Adrenal gland (tissue), 12 donors: ENCODE data around the gene CIC. TPM values are rescaled to one million over a fixed set of nuclear protein-coding genes. Genes with fewer than 3 reads are reported as not detected.

Experiments
- DNase-seq, 7 donors: peaks; one replicate each; pipeline ENCODE4 v3.0.0-alpha.2; 2019 to 2020
- H3K27ac ChIP-seq, 5 donors: fragments of 200-600 bp; sonication (generic) in 4 of 5; 1 replicate in 3 of 5; 2 replicates in 2 of 5; pipeline versions ENCODE4 v1.5.1 to v1.8.0; 2016 to 2020; ENCODE audit warnings: mild to moderate bottlenecking in 1 of 5
- H3K27me3 ChIP-seq: fragments of 200-600 bp; 2 replicates; pipeline ENCODE4 v1.8.0; 2021
- H3K36me3 ChIP-seq, 2 donors: fragments of 200-600 bp; replicated peaks in 1 of 2; 1 replicate in 1 of 2; 2 replicates in 1 of 2; pipeline versions ENCODE4 v1.5.1 to v1.8.0; 2018 to 2022
- H3K4me1 ChIP-seq, 2 donors: fragments of 200-600 bp; replicated peaks in 1 of 2; 1 replicate in 1 of 2; 2 replicates in 1 of 2; pipeline versions ENCODE4 v1.5.1 to v1.8.0; 2018 to 2021
- H3K4me3 ChIP-seq, 4 donors: fragments of 200-600 bp; sonication (generic) in 3 of 4; one replicate each; pipeline ENCODE4 v1.5.1; 2016 to 2018
- H3K9me3 ChIP-seq, 3 donors: fragments of 200-600 bp; sonication (generic) in 1 of 3; replicated peaks in 1 of 3; 1 replicate in 2 of 3; 2 replicates in 1 of 3; pipeline versions ENCODE4 v1.5.1 to v1.8.0; 2016 to 2021
- POLR2A ChIP-seq, 2 donors: fragments of 450-650 bp; IDR thresholded peaks; one replicate each; pipeline ENCODE4 v1.6.1; 2017; ENCODE audit warnings: antibody characterized with exemption in 2 of 2, mild to moderate bottlenecking in 2 of 2, moderate library complexity in 1 of 2
- WGBS, 4 donors: extraction: QIAGEN DNeasy Blood & Tissue Kit in 2 of 4; methylation state at CpG; one replicate each; pipeline versions ENCODE4 v1.1.5 to v1.1.7; 2013 to 2017; 5-methylcytosine and 5-hydroxymethylcytosine counted together
- intact Hi-C, 2 donors: fragments of 100-400 bp; cut with DNase I; formaldehyde crosslinking; loops; one replicate each; pipeline versions ENCODE4 v1.14.1 to v1.15.0; 2022 to 2023
- polyA plus RNA-seq, 3 donors: library from polyadenylated mRNA; stranded (reverse); fragments of 200-250 nt in 2 of 3; fragments of 350-450 nt in 1 of 3; fragmentation: Illumina TruSeq in 1 of 3; extraction: RNeasy Lipid Tissue Mini Kit (QIAGEN cat#74804) in 1 of 3; gene quantifications; one replicate each; pipeline ENCODE4 v1.2.3, GENCODE V29; 2013 to 2014
- total RNA-seq, 9 donors: library from RNA; depleted of rRNA in 4 of 9; stranded (reverse); fragments of >200 nt in 4 of 9; fragments of 120-200 nt in 1 of 9; fragmentation: NEBNext Ultra II Directional in 1 of 9; extraction: Animal tissue kit (Norgen Biotek cat#: 25700) in 1 of 9; gene quantifications; one replicate each; pipeline versions ENCODE4 v1.1.0 to v1.2.4, GENCODE V29; 2013 to 2023
- TF ChIP-seq, protein P1 (sequence below), 6 experiments: fragments of 450-650 bp in 4 of 6; fragments of 200-600 bp in 2 of 6; sonication (generic) in 1 of 6; IDR thresholded peaks; 1 replicate in 5 of 6; 2 replicates in 1 of 6; pipeline versions ENCODE4 v1.5.1 to v1.8.0; 2016 to 2021; ENCODE audit warnings: antibody characterized with exemption in 6 of 6, mild to moderate bottlenecking in 2 of 6, moderate library complexity in 1 of 6
- donor health status: healthy with polysubstance abuse.
- donor health status: Bipolar disorder and iron deficiency.
- donor health status: DM: yes; HTN: yes; CAD: no.
- donor health status: DM: no; HTN: no; CAD: no.
- donor health status: DM: no; HTN: no; CAD: no.
- donor health status: DM: yes; HTN: yes; CAD: no.

Gene CIC
- total and polyA plus RNA-seq, 12 donors = 11.9 to 171 (median 71.9) TPM

- WGBS, 4 donors = 1 to 4% (median 2%) methylated on average over 31 to 45 of the region's 45 CpGs
- Histone ChIP-seq H3K36me3 (peaks cover 0 to 14% of the 10 kb centered on the region in 2 donors), H3K27ac (peak overlapping the region; percentile 65 to 93 (median 88)), H3K9me3 (no peaks in the 10 kb centered on the region), H3K4me1 (peaks cover 31 to 55% of the 10 kb centered on the region in 2 donors), H3K27me3 (no peaks in the 10 kb centered on the region), H3K4me3 (peak overlapping the region in 3 of 4 donors; percentile 37 to 78 (median 42))
- peak; percentile 91 to 97 (median 94) for DNase-seq
- TF ChIP-seq POLR2A (IDR thresholded peaks at IDR 0.05) = peak in 1 of 2 donors; percentile 74
- TF ChIP-seq, protein P1, sequence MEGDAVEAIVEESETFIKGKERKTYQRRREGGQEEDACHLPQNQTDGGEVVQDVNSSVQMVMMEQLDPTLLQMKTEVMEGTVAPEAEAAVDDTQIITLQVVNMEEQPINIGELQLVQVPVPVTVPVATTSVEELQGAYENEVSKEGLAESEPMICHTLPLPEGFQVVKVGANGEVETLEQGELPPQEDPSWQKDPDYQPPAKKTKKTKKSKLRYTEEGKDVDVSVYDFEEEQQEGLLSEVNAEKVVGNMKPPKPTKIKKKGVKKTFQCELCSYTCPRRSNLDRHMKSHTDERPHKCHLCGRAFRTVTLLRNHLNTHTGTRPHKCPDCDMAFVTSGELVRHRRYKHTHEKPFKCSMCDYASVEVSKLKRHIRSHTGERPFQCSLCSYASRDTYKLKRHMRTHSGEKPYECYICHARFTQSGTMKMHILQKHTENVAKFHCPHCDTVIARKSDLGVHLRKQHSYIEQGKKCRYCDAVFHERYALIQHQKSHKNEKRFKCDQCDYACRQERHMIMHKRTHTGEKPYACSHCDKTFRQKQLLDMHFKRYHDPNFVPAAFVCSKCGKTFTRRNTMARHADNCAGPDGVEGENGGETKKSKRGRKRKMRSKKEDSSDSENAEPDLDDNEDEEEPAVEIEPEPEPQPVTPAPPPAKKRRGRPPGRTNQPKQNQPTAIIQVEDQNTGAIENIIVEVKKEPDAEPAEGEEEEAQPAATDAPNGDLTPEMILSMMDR (IDR thresholded peaks at IDR 0.05) = peak; percentile 34 to 68 (median 56)
- intact Hi-C loops = loop anchor here (5.0 kb wide), 1 partner anchor 48 kb away; no protein-coding TSS in a partner anchor
Observed at GRCh38 chr19:42244347-42245220, 24.5 kb upstream of the CIC start.

DNA sequence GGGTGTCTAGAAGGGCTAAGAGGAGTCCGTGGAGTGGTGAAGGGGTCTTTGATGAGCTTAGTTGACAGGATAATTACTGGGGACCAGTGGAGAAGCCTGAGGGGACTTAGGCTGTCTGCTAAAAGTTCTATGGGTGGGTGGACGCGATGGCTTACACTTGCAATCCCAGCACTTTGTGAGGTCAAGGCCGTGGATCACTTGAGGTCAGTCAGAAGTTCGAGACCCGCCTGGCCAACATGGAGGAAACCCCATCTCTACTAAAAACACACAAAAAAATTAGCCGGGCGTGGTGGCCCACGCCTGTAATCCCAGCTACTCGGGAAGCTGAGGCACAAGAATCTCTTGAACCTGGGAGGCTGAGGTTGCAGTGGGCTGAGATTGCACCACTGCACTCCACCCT, 23.8 kb upstream of the CIC start:
- peak in 5 of 7 donors; percentile 33 to 76 (median 45) for DNase-seq
- Histone ChIP-seq H3K4me3 (no peak overlapping the region), H3K27me3 (no peaks in the 10 kb centered on the region), H3K27ac (peak overlapping the region in 3 of 5 donors; percentile 16 to 93 (median 88)), H3K36me3 (peaks cover 0 to 20% of the 10 kb centered on the region in 2 donors), H3K9me3 (no peaks in the 10 kb centered on the region), H3K4me1 (peaks cover 37 to 61% of the 10 kb centered on the region in 2 donors)
- intact Hi-C loops = loop anchor here (5.0 kb wide), 1 partner anchor 47 kb away; no protein-coding TSS in a partner anchor
- WGBS, 4 donors = 60 to 73% (median 72%) methylated on average over 10 of the region's 10 CpGs
- TF ChIP-seq POLR2A (IDR thresholded peaks at IDR 0.05) = no peak
- TF ChIP-seq, protein P1 (IDR thresholded peaks at IDR 0.05) = no peak

DNA sequence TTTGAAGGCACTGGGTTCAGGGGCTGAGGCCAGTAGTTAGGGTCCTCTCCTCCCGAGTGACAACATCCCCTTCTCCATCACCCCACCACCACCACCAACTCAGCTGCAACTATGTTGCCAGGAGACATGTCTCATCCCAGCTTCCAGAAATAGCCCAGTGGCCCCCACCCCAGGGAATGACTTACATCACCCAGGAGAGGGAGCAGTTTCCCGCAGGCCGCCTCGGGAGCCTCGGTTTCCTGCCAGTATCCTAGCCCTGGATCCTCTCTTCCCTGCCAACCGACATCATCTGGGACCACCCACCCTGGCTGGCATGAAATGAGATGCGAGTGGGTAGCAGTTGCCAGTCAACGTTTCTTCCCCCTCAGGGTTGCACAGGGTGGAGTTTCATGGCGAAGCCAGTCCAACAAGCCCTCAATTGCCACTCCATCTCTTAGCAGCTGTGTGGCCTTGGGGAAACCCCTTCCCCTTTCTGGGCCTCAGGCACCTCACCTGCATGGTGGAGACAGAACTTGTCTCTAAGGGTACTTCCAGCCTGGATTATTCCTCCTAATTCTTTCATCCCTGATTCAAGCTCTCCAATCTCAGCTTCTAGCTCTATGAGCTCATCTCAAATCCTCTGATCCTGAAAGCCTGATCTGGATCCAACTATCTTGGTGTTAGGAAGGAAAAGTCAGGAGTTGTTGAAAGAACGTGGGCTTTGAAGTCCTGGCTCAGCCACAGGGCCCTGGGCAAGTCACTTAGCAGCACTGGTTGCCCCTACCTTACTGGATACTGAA, 22.7 kb upstream of the CIC start:
- Histone ChIP-seq H3K4me3 (no peak overlapping the region), H3K27me3 (no peaks in the 10 kb centered on the region), H3K4me1 (peaks cover 41 to 62% of the 10 kb centered on the region in 2 donors), H3K9me3 (no peaks in the 10 kb centered on the region), H3K36me3 (peaks cover 0 to 20% of the 10 kb centered on the region in 2 donors), H3K27ac (peak overlapping the region; percentile 1 to 88 (median 56))
- intact Hi-C loops = loop anchor here (5.0 kb wide), 1 partner anchor 46 kb away; no protein-coding TSS in a partner anchor
- WGBS, 4 donors = 20 to 82% (median 26%) methylated on average over 2 to 10 of the region's 10 CpGs
- TF ChIP-seq, protein P1 (IDR thresholded peaks at IDR 0.05) = peak; percentile 41 to 74 (median 64)
- no peak for TF ChIP-seq POLR2A (IDR thresholded peaks at IDR 0.05)
- DNase-seq = peak; percentile 80 to 95 (median 90)
